HEK293 (cell line): Measurements from ENCODE around the gene EHD2.

ENCODE experiments used
- BCL11B ChIP-seq: fragments of 450-650 bp; formaldehyde crosslinking; IDR thresholded peaks from 2 replicates; pipeline ENCODE4 v1.5.1; 2016; ENCODE audit warnings: low read depth, missing biosample characterization, missing genetic modification characterization
- FEZF1 ChIP-seq: fragments of 450-650 bp; formaldehyde crosslinking; IDR thresholded peaks from 2 replicates; pipeline ENCODE4 v1.5.1; 2016; ENCODE audit warnings: missing biosample characterization, missing genetic modification characterization
- MYNN ChIP-seq: fragments of 450-650 bp; formaldehyde crosslinking; IDR thresholded peaks from 2 replicates; pipeline ENCODE4 v1.5.1; 2016; ENCODE audit warnings: missing biosample characterization, missing genetic modification characterization, borderline replicate concordance
- OVOL3 ChIP-seq: fragments of 450-650 bp; formaldehyde crosslinking; IDR thresholded peaks from 2 replicates; pipeline ENCODE4 v1.5.1; 2016; ENCODE audit warnings: missing biosample characterization, missing genetic modification characterization
- SP3 ChIP-seq: fragments of 450-650 bp; formaldehyde crosslinking; IDR thresholded peaks from 2 replicates; pipeline ENCODE4 v1.5.1; 2016; ENCODE audit warnings: missing biosample characterization, missing genetic modification characterization
- YY1 ChIP-seq: fragments of 450-650 bp; formaldehyde crosslinking; IDR thresholded peaks from 2 replicates; pipeline ENCODE4 v1.5.1; 2018; ENCODE audit warnings: missing biosample characterization, missing genetic modification characterization
- ZBTB11 ChIP-seq: fragments of 450-650 bp; formaldehyde crosslinking; conservative IDR thresholded peaks from 2 replicates; pipeline ENCODE4 v1.5.1; 2016; ENCODE audit warnings: low read depth, missing biosample characterization, missing genetic modification characterization
- ZBTB20 ChIP-seq: fragments of 450-650 bp; formaldehyde crosslinking; IDR thresholded peaks from 2 replicates; pipeline ENCODE4 v1.5.1; 2016; ENCODE audit warnings: missing biosample characterization, missing genetic modification characterization
- ZNF10 ChIP-seq: fragments of 450-650 bp; formaldehyde crosslinking; IDR thresholded peaks from 2 replicates; pipeline ENCODE4 v1.5.1; 2017; ENCODE audit warnings: missing biosample characterization, missing genetic modification characterization
- ZNF121 ChIP-seq: fragments of 450-650 bp; formaldehyde crosslinking; IDR thresholded peaks from 2 replicates; pipeline ENCODE4 v1.5.1; 2016; ENCODE audit warnings: missing biosample characterization, missing genetic modification characterization
- ZNF140 ChIP-seq: fragments of 450-650 bp; formaldehyde crosslinking; IDR thresholded peaks from 2 replicates; pipeline ENCODE4 v1.5.1; 2016; ENCODE audit warnings: missing biosample characterization, missing genetic modification characterization
- ZNF16 ChIP-seq: fragments of 450-650 bp; formaldehyde crosslinking; IDR thresholded peaks from 2 replicates; pipeline ENCODE4 v1.5.1; 2016; ENCODE audit warnings: low read depth, missing biosample characterization, missing genetic modification characterization
- ZNF184 ChIP-seq: fragments of 450-650 bp; IDR thresholded peaks from 2 replicates; pipeline ENCODE4 v1.5.1; 2018; ENCODE audit warnings: missing biosample characterization, mild to moderate bottlenecking, missing genetic modification characterization
- ZNF214 ChIP-seq: fragments of 450-650 bp; formaldehyde crosslinking; IDR thresholded peaks from 2 replicates; pipeline ENCODE4 v1.5.1; 2017; ENCODE audit warnings: missing biosample characterization, mild to moderate bottlenecking, missing genetic modification characterization, borderline replicate concordance
- ZNF223 ChIP-seq: fragments of 450-650 bp; formaldehyde crosslinking; IDR thresholded peaks from 2 replicates; pipeline ENCODE4 v1.5.1; 2016; ENCODE audit warnings: missing biosample characterization, missing genetic modification characterization
- ZNF302 ChIP-seq: fragments of 450-650 bp; formaldehyde crosslinking; IDR thresholded peaks from 2 replicates; pipeline ENCODE4 v1.5.1; 2016; ENCODE audit warnings: missing biosample characterization, missing genetic modification characterization, low read depth
- ZNF354C ChIP-seq: fragments of 450-650 bp; formaldehyde crosslinking; IDR thresholded peaks from 2 replicates; pipeline ENCODE4 v1.5.1; 2016; ENCODE audit warnings: missing biosample characterization, missing genetic modification characterization, low read depth, borderline replicate concordance
- ZNF433 ChIP-seq: fragments of 450-650 bp; formaldehyde crosslinking; IDR thresholded peaks from 2 replicates; pipeline ENCODE4 v1.5.1; 2016; ENCODE audit warnings: missing biosample characterization, missing genetic modification characterization, low read depth
- ZNF501 ChIP-seq: fragments of 450-650 bp; formaldehyde crosslinking; IDR thresholded peaks from 2 replicates; pipeline ENCODE4 v1.5.1; 2016; ENCODE audit warnings: missing biosample characterization, missing genetic modification characterization
- ZNF530 ChIP-seq: fragments of 450-650 bp; formaldehyde crosslinking; IDR thresholded peaks from 2 replicates; pipeline ENCODE4 v1.5.1; 2016; ENCODE audit warnings: low read depth, missing biosample characterization, missing genetic modification characterization
- ZNF544 ChIP-seq: fragments of 450-650 bp; formaldehyde crosslinking; IDR thresholded peaks from 2 replicates; pipeline ENCODE4 v1.5.0; 2017; ENCODE audit warnings: missing biosample characterization, missing genetic modification characterization
- ZNF560 ChIP-seq: fragments of 450-650 bp; formaldehyde crosslinking; IDR thresholded peaks from 2 replicates; pipeline ENCODE4 v1.5.1; 2017; ENCODE audit warnings: missing biosample characterization, missing genetic modification characterization, borderline replicate concordance
- ZNF585B ChIP-seq: fragments of 450-650 bp; formaldehyde crosslinking; IDR thresholded peaks from 2 replicates; pipeline ENCODE4 v1.5.1; 2016; ENCODE audit warnings: missing biosample characterization, missing genetic modification characterization
- ZNF621 ChIP-seq: fragments of 450-650 bp; formaldehyde crosslinking; IDR thresholded peaks from 2 replicates; pipeline ENCODE4 v1.5.1; 2017; ENCODE audit warnings: missing biosample characterization, missing genetic modification characterization
- ZNF629 ChIP-seq: fragments of 450-650 bp; formaldehyde crosslinking; IDR thresholded peaks from 2 replicates; pipeline ENCODE4 v1.5.1; 2017; ENCODE audit warnings: missing biosample characterization, missing genetic modification characterization
- ZNF701 ChIP-seq: fragments of 450-650 bp; formaldehyde crosslinking; IDR thresholded peaks from 2 replicates; pipeline ENCODE4 v1.5.1; 2016; ENCODE audit warnings: missing biosample characterization, missing genetic modification characterization
- ZNF704 ChIP-seq: fragments of 450-650 bp; formaldehyde crosslinking; IDR thresholded peaks from 2 replicates; pipeline ENCODE4 v1.5.1; 2016; ENCODE audit warnings: missing biosample characterization, missing genetic modification characterization
- ZNF776 ChIP-seq: fragments of 450-650 bp; formaldehyde crosslinking; IDR thresholded peaks from 2 replicates; pipeline ENCODE4 v1.5.0; 2017; ENCODE audit warnings: missing biosample characterization, missing genetic modification characterization, borderline replicate concordance
- ZNF777 ChIP-seq: fragments of 450-650 bp; formaldehyde crosslinking; IDR thresholded peaks from 2 replicates; pipeline ENCODE4 v1.5.1; 2017; ENCODE audit warnings: missing biosample characterization, missing genetic modification characterization, borderline replicate concordance
- ZNF791 ChIP-seq: fragments of 450-650 bp; formaldehyde crosslinking; IDR thresholded peaks from 2 replicates; pipeline ENCODE4 v1.5.1; 2016; ENCODE audit warnings: missing biosample characterization, missing genetic modification characterization
- ZNF792 ChIP-seq: fragments of 450-650 bp; formaldehyde crosslinking; IDR thresholded peaks from 2 replicates; pipeline ENCODE4 v1.5.1; 2016; ENCODE audit warnings: missing biosample characterization, missing genetic modification characterization
- ZSCAN16 ChIP-seq: fragments of 450-650 bp; formaldehyde crosslinking; IDR thresholded peaks from 2 replicates; pipeline ENCODE4 v1.5.1; 2016; ENCODE audit warnings: missing biosample characterization, missing genetic modification characterization
- TF ChIP-seq, protein P1 (sequence below): fragments of 450-650 bp; formaldehyde crosslinking; IDR thresholded peaks from 2 replicates; pipeline ENCODE4 v1.5.1; 2016; ENCODE audit warnings: missing biosample characterization, missing genetic modification characterization
- TF ChIP-seq, protein P2 (sequence below): fragments of 450-650 bp; formaldehyde crosslinking; IDR thresholded peaks from 2 replicates; pipeline ENCODE4 v1.5.1; 2016; ENCODE audit warnings: missing biosample characterization, missing genetic modification characterization

EHD2 gene

GRCh38 chr19:47745010-47745901 is 32.0 kb downstream of the EHD2 start, which contains the start of gene NOP53 (continued):
- TF ChIP-seq ZNF791 (tag by site-specific recombination) = no peak
- TF ChIP-seq ZNF704 = no peak
- TF ChIP-seq ZNF629 (tag by site-specific recombination) = peak; percentile 95
- no peak for TF ChIP-seq ZNF184 (tag by site-specific recombination)
- TF ChIP-seq FEZF1 (tag by site-specific recombination) = no peak
- no peak for TF ChIP-seq ZNF433 (tag by site-specific recombination)
- no peak for TF ChIP-seq ZNF121
- TF ChIP-seq ZNF621 (tag by site-specific recombination) = no peak
- TF ChIP-seq ZNF560 = no peak
- TF ChIP-seq MYNN (tag by site-specific recombination) = no peak
- peak; percentile 86 for TF ChIP-seq ZNF501 (tag by site-specific recombination)
- TF ChIP-seq, protein P1, sequence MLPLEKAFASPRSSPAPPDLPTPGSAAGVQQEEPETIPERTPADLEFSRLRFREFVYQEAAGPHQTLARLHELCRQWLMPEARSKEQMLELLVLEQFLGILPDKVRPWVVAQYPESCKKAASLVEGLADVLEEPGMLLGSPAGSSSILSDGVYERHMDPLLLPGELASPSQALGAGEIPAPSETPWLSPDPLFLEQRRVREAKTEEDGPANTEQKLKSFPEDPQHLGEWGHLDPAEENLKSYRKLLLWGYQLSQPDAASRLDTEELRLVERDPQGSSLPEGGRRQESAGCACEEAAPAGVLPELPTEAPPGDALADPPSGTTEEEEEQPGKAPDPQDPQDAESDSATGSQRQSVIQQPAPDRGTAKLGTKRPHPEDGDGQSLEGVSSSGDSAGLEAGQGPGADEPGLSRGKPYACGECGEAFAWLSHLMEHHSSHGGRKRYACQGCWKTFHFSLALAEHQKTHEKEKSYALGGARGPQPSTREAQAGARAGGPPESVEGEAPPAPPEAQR (tag by site-specific recombination) = no peak
- no peak for TF ChIP-seq ZNF776 (tag by site-specific recombination)
- TF ChIP-seq ZNF140 (tag by site-specific recombination) = no peak
- TF ChIP-seq ZNF530 (tag by site-specific recombination) = no peak
- no peak for TF ChIP-seq ZNF10 (tag by site-specific recombination)
- no peak for TF ChIP-seq ZNF544 (tag by site-specific recombination)
- peak; percentile 97 for TF ChIP-seq SP3 (tag by site-specific recombination)
- TF ChIP-seq YY1 (tag by site-specific recombination) = peak; percentile 99
- no peak for TF ChIP-seq ZNF354C (tag by site-specific recombination)
- no peak for TF ChIP-seq ZNF585B
- peak; percentile 94 for TF ChIP-seq ZBTB11 (tag by site-specific recombination)
- peak; percentile 71; the same call in 1 of the 2 replicates for TF ChIP-seq ZBTB20
- TF ChIP-seq ZNF16 (tag by site-specific recombination) = no peak
- no peak for TF ChIP-seq ZNF792 (tag by site-specific recombination)
- TF ChIP-seq OVOL3 (tag by site-specific recombination) = peak; percentile 22; the same call in 1 of the 2 replicates
- TF ChIP-seq ZNF777 (tag by site-specific recombination) = peak; percentile 15; the same call in 1 of the 2 replicates
- TF ChIP-seq ZNF214 (tag by site-specific recombination) = no peak
- no peak for TF ChIP-seq BCL11B (tag by site-specific recombination)
- TF ChIP-seq ZNF223 (tag by site-specific recombination) = no peak
- no peak for TF ChIP-seq ZNF302 (tag by site-specific recombination)
- TF ChIP-seq, protein P2, sequence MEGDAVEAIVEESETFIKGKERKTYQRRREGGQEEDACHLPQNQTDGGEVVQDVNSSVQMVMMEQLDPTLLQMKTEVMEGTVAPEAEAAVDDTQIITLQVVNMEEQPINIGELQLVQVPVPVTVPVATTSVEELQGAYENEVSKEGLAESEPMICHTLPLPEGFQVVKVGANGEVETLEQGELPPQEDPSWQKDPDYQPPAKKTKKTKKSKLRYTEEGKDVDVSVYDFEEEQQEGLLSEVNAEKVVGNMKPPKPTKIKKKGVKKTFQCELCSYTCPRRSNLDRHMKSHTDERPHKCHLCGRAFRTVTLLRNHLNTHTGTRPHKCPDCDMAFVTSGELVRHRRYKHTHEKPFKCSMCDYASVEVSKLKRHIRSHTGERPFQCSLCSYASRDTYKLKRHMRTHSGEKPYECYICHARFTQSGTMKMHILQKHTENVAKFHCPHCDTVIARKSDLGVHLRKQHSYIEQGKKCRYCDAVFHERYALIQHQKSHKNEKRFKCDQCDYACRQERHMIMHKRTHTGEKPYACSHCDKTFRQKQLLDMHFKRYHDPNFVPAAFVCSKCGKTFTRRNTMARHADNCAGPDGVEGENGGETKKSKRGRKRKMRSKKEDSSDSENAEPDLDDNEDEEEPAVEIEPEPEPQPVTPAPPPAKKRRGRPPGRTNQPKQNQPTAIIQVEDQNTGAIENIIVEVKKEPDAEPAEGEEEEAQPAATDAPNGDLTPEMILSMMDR = peak; percentile 39; the same call in 1 of the 2 replicates
- TF ChIP-seq ZNF701 = no peak
- TF ChIP-seq ZSCAN16 = no peak
